Stimulated activated CD8-positive, alpha-beta memory T cell treated with anti-CD3 and anti-CD28 coated beads, Interleukin-2, amount 100 ng/mL, for 1 hour (primary cell): ENCODE results near the gene FMN2.
"Not testable (repeated sequence)": the region's sequence is repeated elsewhere in the genome, so short reads cannot be mapped to it uniquely, and the experiment has no call there.

Experiments
- DNase-seq, 2 donors: peaks; one replicate each; pipeline ENCODE4 v3.0.0-alpha.2; 2020; ENCODE audit warnings: low read depth in 2 of 2

Gene FMN2

DNA sequence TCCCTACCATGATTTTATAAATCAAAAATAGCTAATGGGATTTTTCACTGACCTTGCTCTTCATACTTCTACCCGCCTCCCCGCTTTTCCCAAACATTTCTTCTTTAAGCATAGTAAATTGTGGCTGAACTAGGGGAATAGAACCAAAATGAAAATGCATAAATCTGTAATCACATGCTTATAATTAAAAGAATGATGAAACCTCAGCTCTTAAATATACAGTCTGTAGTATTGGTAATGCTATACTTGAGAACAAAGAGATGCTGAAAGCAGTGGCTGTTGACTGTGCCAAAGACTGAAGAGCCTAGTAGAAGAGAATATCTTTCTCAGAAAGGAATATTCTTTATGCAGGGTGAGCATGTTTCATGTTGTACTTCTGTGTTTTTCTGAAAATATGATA, 271.1 kb downstream of the FMN2 start:
- DNase-seq, result no peak

DNA sequence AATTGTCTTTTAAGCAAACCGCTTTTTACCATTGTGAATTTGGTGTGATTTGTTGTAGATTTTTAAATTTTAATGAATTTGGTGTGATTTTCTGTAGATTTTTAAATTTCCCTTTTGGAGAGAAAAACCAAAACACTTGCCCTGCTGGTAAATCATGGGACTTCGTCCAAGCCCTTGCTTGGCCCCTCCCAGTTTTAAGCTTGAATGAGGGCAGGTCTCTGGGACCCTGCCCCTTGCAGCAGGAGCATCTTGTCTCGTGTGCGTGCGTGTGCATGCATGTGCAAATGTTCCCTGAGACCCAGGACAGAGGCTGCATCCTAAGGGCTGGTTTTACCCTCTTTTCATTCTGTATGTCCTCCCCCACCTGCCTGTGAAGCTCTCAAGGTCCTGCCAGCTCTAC, 271.6 kb downstream of the FMN2 start:
- DNase-seq, result no peak

DNA sequence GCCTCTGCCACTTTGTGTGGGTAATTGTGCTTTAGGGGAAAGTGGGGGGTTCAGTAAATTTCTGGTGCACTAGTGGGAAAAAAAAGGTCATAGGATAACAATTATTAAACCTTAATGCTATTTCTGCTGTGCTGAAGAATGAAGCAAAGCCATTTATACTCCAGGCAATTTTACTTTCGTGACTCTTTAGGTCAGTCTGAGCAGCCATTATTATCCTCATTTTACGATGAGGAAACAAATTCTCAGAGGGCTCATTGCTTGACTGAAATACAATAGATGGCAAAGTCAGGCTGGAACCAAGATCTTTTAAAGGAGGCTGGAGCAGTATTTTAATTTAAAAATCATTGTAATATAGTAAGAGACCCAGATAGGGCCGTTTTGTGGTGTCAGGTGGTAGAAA, 272.2 kb downstream of the FMN2 start:
- no peak for DNase-seq

DNA sequence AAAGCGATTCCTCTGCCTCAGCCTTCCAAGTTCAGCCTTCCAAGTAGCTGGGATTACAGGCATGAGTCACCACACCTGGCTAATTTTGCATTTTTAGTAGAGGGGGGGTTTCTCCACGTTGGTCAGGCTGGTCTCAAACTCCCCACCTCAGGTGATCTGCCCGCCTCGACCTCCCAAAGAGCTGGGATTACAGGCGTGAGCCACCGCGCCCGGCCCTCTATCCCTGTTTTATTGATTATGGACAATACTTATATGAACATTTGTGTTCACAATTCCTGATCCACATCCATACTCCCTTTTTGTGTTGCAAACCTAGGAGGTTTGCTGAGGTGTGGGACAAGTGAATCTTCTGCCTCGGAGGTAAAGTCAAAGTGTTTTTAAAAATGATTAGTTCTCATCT, 275.0 kb downstream of the FMN2 start:
- DNase-seq, result no peak

DNA sequence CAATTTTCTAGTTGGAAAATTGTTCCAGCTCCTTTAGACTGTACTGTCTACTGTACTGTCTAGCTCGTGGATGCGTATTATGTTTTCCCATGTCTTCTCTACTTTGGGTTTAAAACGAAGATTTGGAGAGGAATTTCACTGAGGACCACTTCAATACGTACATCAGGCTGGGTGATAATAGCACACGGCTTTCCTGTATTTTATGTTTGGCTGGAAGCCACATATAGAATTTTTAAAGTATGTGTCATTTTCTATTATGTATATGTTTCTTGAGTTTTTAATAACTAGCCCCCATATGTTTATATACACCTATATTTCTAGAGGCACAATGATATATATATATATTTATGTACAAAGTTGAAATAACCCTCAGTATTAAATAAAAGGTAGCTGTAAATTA, 293.9 kb downstream of the FMN2 start:
- no peak for DNase-seq

DNA sequence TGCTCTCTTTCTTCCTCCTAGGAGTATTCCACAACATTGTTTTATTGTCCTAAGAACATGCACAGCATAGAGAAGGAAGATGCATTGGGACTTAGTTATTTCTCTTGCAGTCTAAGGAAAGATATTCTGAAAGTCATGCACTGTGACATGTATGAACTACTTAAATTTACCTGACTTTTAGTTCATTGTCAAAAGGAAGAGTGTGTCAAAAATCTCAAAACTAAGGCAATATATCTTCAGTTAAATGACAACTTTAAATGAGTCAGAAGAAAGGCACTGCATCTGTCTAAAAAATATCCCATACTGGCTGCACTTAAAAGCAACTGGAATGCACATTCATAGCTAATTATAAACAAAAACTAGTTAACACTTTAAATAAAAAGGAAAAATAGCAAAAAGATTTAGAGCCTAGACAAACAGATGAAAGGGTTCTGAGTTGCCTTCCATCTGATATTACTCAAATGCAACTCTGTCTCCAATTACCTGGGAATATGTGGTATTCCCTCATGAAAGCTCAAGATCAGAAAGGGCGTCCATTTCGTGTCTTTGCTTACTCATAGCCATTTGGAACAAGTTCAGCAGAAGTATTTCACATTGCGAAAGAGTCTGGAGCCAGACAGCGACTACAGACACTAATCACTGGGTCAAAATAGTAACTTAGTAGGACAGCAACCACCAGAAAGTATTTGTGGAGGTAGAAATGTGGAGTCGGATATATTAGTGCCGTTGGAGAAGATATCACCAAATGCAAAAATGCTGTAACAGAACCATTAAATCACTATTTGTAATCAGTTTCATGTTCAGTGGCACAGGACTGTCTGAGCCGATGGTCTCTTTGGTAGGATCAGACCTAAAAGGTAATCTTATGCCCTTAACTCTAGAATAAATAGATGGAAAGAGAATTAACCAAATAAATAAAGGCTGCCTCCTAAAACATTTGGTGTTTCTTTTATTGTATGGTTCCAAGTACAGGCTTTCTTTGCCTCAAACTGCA, 294.6 kb downstream of the FMN2 start:
- DNase-seq, result no peak

DNA sequence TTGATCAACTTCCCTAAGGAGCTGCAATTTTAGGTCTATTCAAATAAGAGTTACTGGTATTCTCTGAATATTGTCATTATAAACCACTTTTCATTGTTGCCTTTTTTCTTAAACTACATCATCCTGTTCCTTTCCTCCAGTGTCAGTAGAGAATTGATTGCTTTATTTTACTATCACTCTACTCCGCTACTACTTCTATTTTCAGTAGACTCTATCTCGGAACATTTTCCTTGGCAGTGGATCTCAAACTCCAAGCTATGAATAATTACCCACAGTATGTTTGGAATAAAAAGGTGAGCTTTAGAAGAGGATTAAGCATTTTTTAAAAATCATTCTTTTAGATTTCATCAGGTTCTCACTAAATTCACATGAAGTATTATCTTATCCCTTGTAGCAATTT, 295.4 kb downstream of the FMN2 start:
- no peak for DNase-seq

DNA sequence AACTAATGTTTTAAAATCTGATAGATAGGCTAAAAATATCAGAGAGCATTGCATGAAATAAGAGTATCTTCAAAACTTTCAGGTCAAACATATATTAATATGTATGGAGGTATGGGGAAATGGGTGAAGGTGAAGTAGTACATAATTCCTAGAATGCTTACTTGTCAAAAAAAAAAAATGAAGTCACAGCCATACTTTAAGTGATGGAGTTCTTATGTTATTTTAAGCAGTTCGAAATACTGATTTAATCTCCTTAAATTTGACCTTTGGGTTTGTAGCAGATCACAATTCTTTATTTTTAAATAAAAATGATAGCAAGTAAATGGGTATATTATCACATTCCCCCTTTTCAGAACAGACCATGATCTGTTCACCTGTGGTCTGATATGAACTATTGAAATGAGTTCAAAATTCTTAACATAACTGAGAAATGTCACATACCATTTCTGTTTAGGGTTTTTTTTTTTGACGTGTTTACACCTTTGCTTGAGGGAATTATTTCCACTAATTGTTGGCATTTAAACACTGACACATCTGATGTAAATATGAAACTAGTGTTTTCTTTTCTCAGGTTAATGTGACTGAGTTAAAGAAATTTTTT, 300.1 kb downstream of the FMN2 start:
- DNase-seq, result no peak

DNA sequence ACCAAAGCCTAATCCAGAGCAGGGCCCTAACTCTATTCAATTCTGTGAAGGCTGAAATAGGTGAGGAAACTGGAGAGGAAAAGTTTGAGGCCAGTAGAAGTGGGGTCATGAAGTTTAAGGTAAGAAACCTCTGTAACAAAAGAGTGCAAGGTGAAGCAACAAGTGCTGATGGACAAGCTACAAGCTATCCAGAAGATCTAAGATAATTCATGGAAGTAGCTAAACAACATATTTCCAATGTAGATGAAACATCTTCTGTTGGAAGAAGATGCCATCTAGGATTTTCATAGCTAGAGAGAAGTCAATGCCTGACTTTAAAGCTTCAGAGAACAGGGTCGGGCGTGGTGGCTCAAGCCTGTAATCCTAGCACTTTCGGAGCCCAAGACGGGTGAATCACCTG, 302.7 kb downstream of the FMN2 start:
- DNase-seq, result no peak

DNA sequence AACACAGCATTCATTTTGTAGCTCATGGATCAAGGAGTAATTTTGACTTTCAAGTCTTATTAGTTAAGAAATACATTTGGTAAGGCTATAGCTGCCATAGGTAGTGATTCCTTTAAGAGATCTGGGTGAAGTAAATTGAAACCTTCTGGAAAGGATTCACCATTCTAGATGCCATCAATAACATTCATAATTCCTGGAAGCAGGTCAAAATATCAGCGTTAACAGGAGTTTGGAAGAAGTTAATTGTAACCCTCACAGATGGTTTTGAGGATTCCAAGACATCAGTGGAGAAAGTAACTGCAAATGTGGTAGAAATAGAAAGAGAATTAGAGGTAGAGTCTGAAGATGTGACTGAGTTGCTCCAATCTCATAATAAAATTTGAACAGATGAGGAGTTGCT, 303.7 kb downstream of the FMN2 start:
- DNase-seq, result no peak

DNA sequence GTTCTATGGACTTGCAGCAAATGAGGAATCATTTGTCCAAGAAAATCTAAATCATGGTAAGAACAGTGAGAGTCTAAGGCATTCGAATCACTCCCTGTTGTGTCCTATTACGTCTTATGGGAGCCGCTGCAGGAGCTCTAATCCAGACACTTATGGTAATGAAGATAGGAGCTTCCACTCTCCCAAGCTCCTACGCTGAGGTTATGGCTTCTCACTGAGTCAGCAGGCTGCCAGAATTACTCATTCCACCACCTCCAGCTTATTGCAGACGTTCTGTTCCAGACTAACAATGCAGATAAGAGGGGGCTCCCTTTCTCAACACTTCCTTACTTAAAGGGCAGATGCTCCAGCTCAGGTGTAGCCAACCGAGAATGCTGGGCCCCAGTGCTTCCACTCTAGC, 307.7 kb downstream of the FMN2 start:
- no peak for DNase-seq

DNA sequence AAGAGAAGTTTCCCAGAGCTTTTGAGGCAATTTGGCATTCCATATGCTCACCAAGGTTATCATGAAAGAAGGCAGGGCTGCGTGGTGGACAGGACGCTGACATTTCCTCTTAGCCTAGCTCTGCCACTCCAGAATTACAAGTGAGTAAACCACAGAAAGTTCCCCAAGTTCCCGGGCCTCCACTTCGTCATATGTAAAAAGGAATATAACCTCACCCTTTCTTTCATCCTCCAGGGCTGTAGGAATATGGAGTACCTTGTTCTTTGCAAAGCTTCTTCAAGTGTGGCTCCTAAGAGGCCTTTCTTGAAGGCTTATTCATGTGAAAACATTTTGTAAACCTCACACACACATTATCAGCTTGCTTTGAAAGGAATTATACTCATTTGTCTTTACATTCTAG, 310.0 kb downstream of the FMN2 start:
- no peak for DNase-seq

DNA sequence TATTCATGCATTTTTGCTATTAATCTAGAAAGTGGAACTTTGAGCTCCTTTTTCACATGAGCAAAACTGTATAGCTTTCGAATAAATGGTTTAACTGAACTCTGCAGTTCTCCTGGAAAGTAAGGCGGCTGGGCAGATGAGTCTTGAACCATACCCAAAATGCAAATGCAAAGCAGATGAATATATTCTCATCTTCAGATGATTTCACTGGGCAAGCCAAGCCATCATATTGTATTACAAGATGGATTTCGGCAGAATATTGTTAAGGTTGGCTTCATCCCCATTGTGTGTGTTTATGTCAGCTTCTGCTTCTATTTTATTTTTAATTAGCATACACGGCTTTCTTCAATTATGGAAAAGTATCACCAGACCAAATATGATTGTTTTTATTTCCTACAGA, 310.6 kb downstream of the FMN2 start:
- no peak for DNase-seq

DNA sequence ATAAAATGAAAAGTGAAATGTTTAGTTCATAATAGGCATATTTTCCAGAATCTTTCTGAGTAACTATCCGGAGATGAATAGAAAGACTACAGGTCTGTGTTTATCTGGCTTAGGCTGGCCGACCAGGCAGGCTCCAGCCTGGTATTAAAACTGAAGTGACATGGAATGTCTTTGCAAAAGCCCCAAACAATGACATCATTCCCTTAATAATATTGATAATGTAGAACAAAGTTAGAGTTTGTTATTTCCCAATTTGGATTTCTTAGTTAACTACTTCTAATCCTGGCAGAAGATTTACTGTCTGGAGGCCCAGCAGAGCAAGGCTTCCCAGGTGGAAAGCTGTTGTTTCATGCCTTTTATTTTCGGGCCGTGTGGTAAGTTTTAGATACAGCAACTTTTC, 312.6 kb downstream of the FMN2 start:
- DNase-seq, result no peak

DNA sequence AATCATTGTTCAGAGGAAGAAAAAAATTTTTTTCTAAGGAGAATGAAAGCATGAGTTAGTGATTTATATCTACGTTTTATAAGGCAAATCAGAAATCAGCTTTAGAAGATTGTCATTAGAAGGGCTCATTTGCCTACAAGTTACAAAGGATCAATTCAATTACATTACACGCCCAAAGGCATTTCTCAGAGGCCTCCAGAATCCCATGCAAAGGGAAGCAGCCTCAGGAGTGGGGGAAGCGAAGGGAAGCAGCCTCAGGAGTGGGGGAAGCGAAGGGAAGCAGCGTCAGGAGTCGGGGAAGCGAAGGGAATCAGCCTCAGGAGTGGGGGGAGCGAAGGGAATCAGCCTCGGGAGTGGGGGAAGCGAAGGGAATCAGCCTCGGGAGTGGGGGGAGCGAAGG, 314.1 kb downstream of the FMN2 start:
- no peak for DNase-seq

DNA sequence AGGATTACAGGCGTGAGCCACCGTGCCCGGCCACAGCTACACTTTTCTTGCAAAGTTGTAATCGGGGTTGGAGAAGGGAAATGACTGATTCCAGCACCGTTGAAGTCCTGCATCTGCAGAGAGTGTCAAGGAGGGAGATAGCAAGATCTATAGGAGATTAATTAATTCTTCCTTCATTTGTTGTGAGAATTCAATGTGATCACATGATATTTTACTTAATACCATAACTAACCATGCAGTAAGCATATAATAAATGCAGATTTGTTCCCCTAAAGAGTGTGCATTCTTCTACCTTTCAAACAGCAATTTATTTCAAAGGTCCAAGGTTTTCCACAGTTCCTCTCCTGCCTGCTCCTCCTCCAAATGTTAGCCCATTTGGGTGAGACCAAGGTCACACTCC, 315.7 kb downstream of the FMN2 start:
- DNase-seq, result no peak

DNA sequence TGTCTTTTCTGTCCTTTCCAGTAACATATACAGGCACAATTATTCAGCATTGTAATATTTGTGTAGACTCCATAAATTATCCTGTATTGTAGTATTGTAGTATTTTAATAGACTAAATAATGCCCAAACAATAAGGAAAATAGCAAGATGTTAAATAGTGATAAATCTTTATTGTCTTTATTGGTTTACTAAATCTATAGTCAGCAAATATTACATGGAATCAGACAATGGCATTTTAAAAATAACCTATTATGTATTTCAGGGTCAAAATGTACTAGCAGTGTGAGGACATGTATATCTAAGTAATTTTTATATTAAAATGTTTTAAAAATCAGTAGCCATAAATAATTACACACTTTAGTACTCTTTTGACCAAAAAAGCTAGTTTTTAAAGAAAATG, 317.9 kb downstream of the FMN2 start:
- DNase-seq, result no peak

DNA sequence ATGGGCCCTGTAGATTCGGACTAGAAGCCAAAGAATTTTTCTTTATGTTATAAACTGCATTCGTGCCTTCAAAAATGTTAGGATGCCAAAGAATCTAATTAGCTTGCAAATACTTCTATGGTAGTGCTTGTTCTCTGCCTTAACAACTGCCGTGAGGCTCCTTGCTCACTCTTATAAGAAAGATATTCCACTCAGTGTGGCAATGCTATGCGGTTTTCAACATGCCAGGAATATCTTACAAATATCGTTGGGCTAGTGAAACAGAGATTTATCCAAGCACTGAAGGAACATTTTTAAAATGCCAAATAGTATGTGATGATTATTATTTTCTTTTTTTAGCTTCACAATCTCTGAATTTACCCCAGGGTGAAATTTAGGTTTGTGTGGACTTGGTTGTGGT, 322.0 kb downstream of the FMN2 start:
- DNase-seq, result no peak

DNA sequence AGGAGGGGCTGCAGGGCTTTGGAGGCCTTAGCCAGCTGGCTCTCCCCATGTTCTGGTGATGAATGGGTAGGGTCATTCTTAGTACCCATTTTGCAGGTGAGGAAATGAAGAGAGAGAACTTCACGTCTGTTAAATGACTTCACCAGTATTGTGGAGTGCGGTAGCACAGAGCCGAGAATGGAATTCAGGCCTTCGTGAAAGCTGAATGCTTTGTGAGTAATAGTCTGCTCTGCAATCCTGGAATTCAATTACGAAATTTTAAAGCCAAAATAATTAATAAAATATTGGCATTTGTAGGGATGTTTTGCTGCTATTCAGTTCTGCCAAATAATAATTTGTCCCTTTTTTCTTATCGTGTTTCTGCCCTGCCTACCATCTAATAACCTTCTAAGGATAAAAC, 322.6 kb downstream of the FMN2 start:
- DNase-seq, result no peak

DNA sequence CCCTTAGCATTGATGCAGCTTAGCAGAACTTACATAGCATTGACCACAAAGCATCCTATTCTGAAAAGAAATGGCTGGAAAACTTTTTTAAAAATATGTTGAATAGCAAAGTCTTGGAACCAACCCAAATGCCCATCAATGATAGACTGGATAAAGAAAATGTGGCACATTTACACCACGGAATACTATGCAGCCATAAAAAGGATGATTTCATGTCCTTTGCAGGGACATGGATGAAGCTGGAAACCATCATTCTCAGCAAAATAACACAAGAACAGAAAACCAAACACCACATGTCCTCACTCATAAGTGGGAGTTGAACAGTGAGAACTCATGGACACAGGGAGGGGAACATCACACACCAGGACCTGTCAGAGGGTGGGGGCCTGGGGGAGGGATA, 323.3 kb downstream of the FMN2 start:
- DNase-seq, result not testable (repeated sequence)

DNA sequence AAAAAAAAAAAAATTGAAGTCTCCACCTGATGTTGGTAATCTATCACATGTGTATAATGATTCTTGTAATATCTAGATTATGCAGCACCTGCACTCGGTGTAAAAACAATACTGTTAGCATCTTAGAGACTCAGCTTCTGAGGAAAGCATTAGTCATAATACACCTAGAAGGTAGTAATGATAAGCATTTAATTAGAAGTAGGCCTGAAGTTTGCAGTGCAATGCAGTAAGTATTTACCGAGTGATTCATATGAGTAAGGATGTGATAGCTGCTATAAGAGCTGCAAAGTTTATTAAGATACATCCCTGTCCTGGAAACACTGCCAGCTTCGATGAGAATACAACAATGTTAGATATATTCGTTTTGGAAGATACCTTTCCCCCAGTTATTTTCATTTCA, 323.8 kb downstream of the FMN2 start:
- no peak for DNase-seq

DNA sequence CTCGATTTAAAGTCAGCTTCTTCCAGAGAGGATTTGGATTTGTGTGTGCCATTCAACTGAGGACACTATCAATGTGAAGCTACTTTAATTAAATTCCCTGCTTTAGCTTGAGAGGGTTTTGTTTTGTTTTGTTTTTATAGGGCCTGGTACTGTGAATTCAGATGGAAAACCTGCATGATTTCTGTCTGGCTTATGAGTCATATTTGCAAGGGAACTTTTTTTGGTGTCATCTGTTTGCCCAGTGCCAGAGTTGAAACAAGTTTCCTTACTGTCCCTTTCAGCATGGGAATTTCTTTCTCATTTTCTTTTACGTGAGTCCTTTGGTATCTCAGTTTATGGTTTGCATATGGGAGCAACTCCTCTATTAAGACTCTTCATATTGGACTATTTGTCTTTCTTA, 325.6 kb downstream of the FMN2 start:
- DNase-seq, result no peak

DNA sequence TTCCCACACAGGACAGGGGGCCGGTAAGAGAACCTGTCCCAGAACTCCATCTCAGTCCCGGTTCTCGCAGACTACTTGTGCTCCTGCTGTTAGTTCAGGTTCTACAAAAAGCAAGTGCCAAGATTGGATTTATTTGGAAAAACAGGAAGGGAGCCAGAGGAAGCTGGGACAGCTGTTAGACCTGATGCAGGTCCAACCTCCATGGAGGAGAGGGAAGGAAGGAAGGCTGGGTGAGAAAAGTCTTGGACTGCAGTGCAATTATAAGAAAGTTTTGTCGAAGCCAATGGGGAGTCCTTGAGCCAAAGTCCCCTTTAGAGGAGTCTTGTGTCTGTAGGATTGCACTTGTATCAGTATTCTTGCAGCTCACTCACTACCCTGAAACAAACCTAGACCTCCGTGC, 329.1 kb downstream of the FMN2 start:
- DNase-seq, result no peak
